Measurements from ENCODE around the gene DNM3. TPM values are rescaled to one million over a fixed set of nuclear protein-coding genes. Genes with fewer than 3 reads are reported as not detected.

The DNM3 gene
- total and polyA plus RNA-seq, 2 experiments from 2014 or later = 5.2 to 12.2 TPM

- no peak for TF ChIP-seq NANOG (IDR thresholded peaks at IDR 0.05; ENCODE audit: borderline replicate concordance)
- TF ChIP-seq JUNB (IDR thresholded peaks at IDR 0.05; ENCODE audit: unreplicated experiment) = no peak
- TF ChIP-seq REST (IDR thresholded peaks at IDR 0.05; ENCODE audit: unreplicated experiment) = no peak
- no peak for TF ChIP-seq STAT1 (IDR thresholded peaks at IDR 0.05; ENCODE audit: unreplicated experiment)
Measured at GRCh38 chr1:172221436-172221835, 380.1 kb downstream of the DNM3 start (continued).

GRCh38 chr1:172224871-172225270, 383.6 kb downstream of the DNM3 start:
- Histone ChIP-seq H3F3A (replicated peaks; ENCODE audit: low read depth) (no peaks in the 10 kb centered on the region), H3K36me3 (ENCODE audit: insufficient read depth) (no peaks in the 10 kb centered on the region), H3K4me2 (no peak overlapping the region), H3K79me2 (replicated peaks; ENCODE audit: insufficient read depth) (no peaks in the 10 kb centered on the region), H3K4me3 (no peak overlapping the region), H2AFZ (no peak overlapping the region), H4K20me1 (replicated peaks; ENCODE audit: insufficient read depth) (no peaks in the 10 kb centered on the region), H3K27me3 (ENCODE audit: insufficient read depth) (no peaks in the 10 kb centered on the region), H3K4me1 (ENCODE audit: insufficient read depth) (no peaks in the 10 kb centered on the region), H3K27ac (ENCODE audit: low read depth) (no peak overlapping the region), H3K9me2 (ENCODE audit: insufficient read depth) (no peaks in the 10 kb centered on the region)
- Mint-ChIP-seq H3K27ac (no peak overlapping the region), H3K36me3 (ENCODE audit: low read depth) (no peaks in the 10 kb centered on the region), H3K9me3 (no peaks in the 10 kb centered on the region), H3K27me3 (ENCODE audit: insufficient read depth, low read depth, poor library complexity) (no peaks in the 10 kb centered on the region), H3K4me1 (no peaks in the 10 kb centered on the region), H3K4me3 (no peak overlapping the region)
- ATAC-seq (no peak), DNase-seq (ENCODE audit: low spot score) (no peak)
- TF ChIP-seq NANOG (IDR thresholded peaks at IDR 0.05; ENCODE audit: borderline replicate concordance) (no peak), ZNF462 (CRISPR knock-in tag; IDR thresholded peaks at IDR 0.05) (no peak), REST (IDR thresholded peaks at IDR 0.05; ENCODE audit: unreplicated experiment) (no peak), CREB1 (CRISPR knock-in tag; IDR thresholded peaks at IDR 0.05; ENCODE audit: low read depth) (no peak), ETS1 (IDR thresholded peaks at IDR 0.05) (no peak), JUNB (IDR thresholded peaks at IDR 0.05; ENCODE audit: unreplicated experiment) (no peak), EZH2 (IDR thresholded peaks at IDR 0.05; ENCODE audit: low read depth, unreplicated experiment) (no peak), ZNF114 (CRISPR knock-in tag; IDR thresholded peaks at IDR 0.05) (no peak), ZNF331 (CRISPR knock-in tag; IDR thresholded peaks at IDR 0.05; ENCODE audit: low read depth) (no peak)
